ENCODE measurements around the gene CELSR1.

- TF ChIP-seq CTCF (conservative IDR thresholded peaks at IDR 0.05; ENCODE audit: low read depth, low read length) (no peak), EZH2 (IDR thresholded peaks at IDR 0.05; ENCODE audit: low read length, unreplicated experiment) (no peak), EZH2phosphoT487 (IDR thresholded peaks at IDR 0.05; ENCODE audit: borderline replicate concordance, low read length) (no peak)
Observed at GRCh38 chr22:46329616-46330015, 207.8 kb downstream of the CELSR1 start.

All from PC-3 (cell line).